Endometrial microvascular endothelial cells (primary cell): ENCODE results near the gene PSD2. TPM values are rescaled to one million over a fixed set of nuclear protein-coding genes. Genes with fewer than 3 reads are reported as not detected.

Source experiments
- in situ Hi-C: cut with HindIII; loops from 2 replicates; pipeline ENCODE4 v1.10.0; 2017; ENCODE audit warnings: low sequenced_read_pairs, low pct_unique_long_range_greater_than_20kb; ENCODE audit errors: inconsistent ontology term
- total RNA-seq: library from RNA; depleted of rRNA; stranded (reverse); fragments of >200 nt; gene quantifications from one replicate; pipeline ENCODE4 v1.2.3, GENCODE V29; 2015; ENCODE audit errors: inconsistent ontology term

The PSD2 gene
- total RNA-seq, 1 donor from 2014 or later: not detected

DNA sequence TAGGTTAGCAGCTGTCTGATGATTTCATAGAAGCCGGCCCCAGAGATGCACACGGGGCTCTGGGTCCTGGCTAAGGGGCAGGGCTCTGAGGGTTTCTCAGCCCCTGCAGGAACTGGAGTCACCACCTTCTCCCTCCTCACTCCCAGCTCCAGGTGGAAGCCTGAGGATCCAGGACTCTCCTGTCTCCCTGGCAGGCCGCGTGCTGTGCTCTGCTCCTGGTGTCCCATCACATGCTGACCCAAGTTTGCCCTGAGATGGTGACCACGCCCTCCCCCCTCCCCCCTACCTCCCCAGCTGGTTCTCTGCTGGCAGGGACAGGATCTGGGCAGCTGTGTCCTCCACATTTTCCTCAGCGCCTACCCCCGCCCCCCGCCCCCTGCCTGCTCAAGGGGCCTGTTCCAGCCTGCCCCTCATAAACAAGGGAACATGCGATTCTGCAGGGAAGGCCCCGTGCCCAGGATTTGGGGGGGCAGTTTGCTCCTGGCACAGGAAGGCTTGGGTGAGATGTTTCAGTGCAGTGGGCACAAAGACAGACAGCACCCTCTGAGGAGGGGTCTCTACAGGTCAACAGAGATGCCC lies 87.4 kb downstream of the PSD2 start:
- in situ Hi-C loops: no loop called here

GRCh38 chr5:139884144-139884543 lies 88.5 kb downstream of the PSD2 start:
- in situ Hi-C loops: no loop called here

DNA sequence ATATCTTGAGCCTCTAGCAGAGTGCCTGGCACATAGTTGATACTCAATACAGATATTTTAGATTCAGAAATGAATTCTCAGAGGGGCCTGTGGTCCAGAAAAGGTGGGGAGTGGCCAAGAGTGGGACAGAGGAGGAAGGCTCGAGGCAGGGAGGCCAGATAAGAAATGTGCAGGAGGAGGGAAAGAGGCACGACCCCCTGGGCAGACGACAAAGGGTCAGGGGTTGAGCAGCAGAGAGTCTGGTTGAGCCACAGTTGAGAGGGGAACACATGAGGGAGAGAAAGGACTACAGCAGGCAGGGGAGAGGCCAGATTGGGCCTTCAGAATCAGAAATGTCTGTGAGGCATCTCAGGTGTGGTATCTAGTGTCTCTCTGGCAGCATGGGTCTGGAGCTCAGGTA lies 89.1 kb downstream of the PSD2 start:
- in situ Hi-C loops: no loop called here

- in situ Hi-C loops: no loop called here
Measured at GRCh38 chr5:139885172-139885856, 89.7 kb downstream of the PSD2 start.

GRCh38 chr5:139885857-139886208 lies 90.2 kb downstream of the PSD2 start:
- in situ Hi-C loops: no loop called here

GRCh38 chr5:139886213-139886612 lies 90.6 kb downstream of the PSD2 start:
- in situ Hi-C loops: no loop called here

- in situ Hi-C loops: no loop called here
Measured at GRCh38 chr5:139888370-139888769, 92.8 kb downstream of the PSD2 start.

DNA sequence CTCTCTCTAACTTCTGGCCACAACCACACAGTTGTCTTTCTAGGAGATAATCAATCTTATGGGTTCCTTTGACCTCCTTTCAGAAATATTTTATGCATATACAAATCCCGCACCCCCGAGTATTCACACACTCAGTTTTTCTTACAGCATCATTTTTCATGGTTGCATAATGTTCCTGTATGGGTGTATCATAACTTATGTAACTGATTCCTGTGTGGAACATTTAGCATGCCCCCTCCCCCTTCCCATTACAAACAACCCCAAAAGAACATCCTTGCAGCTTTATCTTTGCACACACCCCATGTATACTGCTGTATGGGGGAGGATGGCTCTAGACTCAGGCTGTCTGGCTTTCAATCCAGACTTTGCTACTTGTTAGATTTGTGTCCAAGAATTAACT lies 93.8 kb downstream of the PSD2 start:
- in situ Hi-C loops: no loop called here

GRCh38 chr5:139893873-139894272 lies 98.3 kb downstream of the PSD2 start:
- in situ Hi-C loops: no loop called here

Other genes with a start within 250 kb of the PSD2 start
- 105 TPM for gene UBE2D2, start 234.5 kb upstream of the PSD2 start, total RNA-seq
- 1.5 TPM for gene CXXC5, start 147.5 kb upstream of the PSD2 start, total RNA-seq
- gene NRG2, start 247.5 kb downstream of the PSD2 start, total RNA-seq: 0.46 TPM